NCI-H2081 treated with DMSO at 0.1 percent for 48 hours (cell line): ENCODE measurements around the gene ASPM.
"Not testable (repeated sequence)": the region's sequence is repeated elsewhere in the genome, so short reads cannot be mapped to it uniquely, and the experiment has no call there.

Experiments used
- DNase-seq: peaks from one replicate; lab custom pipeline; 2025; lab: John Stamatoyannopoulos, UW

The ASPM gene

GRCh38 chr1:197083474-197083873 is 63.0 kb downstream of the ASPM start:
- DNase-seq, result no peak

GRCh38 chr1:197081117-197081753 is 65.2 kb downstream of the ASPM start:
- DNase-seq, result no peak

GRCh38 chr1:197080323-197080722 is 66.1 kb downstream of the ASPM start:
- no peak for DNase-seq

- DNase-seq, result no peak
Measured at GRCh38 chr1:197076585-197076984, 69.9 kb downstream of the ASPM start.

GRCh38 chr1:197073978-197074377 is 72.5 kb downstream of the ASPM start:
- no peak for DNase-seq

GRCh38 chr1:197067457-197067818 is 79.0 kb downstream of the ASPM start:
- DNase-seq, result no peak

GRCh38 chr1:197066719-197067456 is 79.6 kb downstream of the ASPM start, which contains the start of gene F13B:
Gene F13B (minus strand): TSS chr1:197067260. CDS start chr1:197067223, 37 bp downstream.
- no peak for DNase-seq

GRCh38 chr1:197066277-197066676 is 80.2 kb downstream of the ASPM start:
- no peak for DNase-seq

- no peak for DNase-seq
Measured at GRCh38 chr1:197065559-197065958, 80.9 kb downstream of the ASPM start.

GRCh38 chr1:197063212-197063611 is 83.3 kb downstream of the ASPM start:
- no peak for DNase-seq

GRCh38 chr1:197062692-197063091 is 83.8 kb downstream of the ASPM start:
- DNase-seq, result no peak

GRCh38 chr1:197049100-197049499 is 97.4 kb downstream of the ASPM start:
- no peak for DNase-seq

- DNase-seq, result no peak
Measured at GRCh38 chr1:197042676-197043341, 103.7 kb downstream of the ASPM start.

GRCh38 chr1:197041486-197042353 is 104.7 kb downstream of the ASPM start:
- no peak for DNase-seq

- no peak for DNase-seq
Measured at GRCh38 chr1:197036861-197037260, 109.6 kb downstream of the ASPM start.

GRCh38 chr1:197034631-197035339 is 111.7 kb downstream of the ASPM start:
- not testable (repeated sequence) for DNase-seq
